ENCODE results near the gene NBEAL2.

- TF ChIP-seq, protein P1, sequence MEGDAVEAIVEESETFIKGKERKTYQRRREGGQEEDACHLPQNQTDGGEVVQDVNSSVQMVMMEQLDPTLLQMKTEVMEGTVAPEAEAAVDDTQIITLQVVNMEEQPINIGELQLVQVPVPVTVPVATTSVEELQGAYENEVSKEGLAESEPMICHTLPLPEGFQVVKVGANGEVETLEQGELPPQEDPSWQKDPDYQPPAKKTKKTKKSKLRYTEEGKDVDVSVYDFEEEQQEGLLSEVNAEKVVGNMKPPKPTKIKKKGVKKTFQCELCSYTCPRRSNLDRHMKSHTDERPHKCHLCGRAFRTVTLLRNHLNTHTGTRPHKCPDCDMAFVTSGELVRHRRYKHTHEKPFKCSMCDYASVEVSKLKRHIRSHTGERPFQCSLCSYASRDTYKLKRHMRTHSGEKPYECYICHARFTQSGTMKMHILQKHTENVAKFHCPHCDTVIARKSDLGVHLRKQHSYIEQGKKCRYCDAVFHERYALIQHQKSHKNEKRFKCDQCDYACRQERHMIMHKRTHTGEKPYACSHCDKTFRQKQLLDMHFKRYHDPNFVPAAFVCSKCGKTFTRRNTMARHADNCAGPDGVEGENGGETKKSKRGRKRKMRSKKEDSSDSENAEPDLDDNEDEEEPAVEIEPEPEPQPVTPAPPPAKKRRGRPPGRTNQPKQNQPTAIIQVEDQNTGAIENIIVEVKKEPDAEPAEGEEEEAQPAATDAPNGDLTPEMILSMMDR (IDR thresholded peaks at IDR 0.05 in 8 of 11, conservative IDR thresholded peaks at IDR 0.05 in 3 of 11) = no peak
- TF ChIP-seq POLR2A (IDR thresholded peaks at IDR 0.05) = no peak
- no peak for TF ChIP-seq POLR2AphosphoS5 (IDR thresholded peaks at IDR 0.05)
Measured at GRCh38 chr3:46934072-46934471, 45.4 kb upstream of the NBEAL2 start.

Measured in spleen (tissue), 7 donors.